ENCODE results near the gene SYMPK.

The SYMPK gene

GRCh38 chr19:45779231-45780145 lies 83.5 kb downstream of the SYMPK start:
- no peak for FAIRE-seq

GRCh38 chr19:45778010-45778661 lies 84.8 kb downstream of the SYMPK start:
- FAIRE-seq = no peak

- no peak for FAIRE-seq
Observed at GRCh38 chr19:45777395-45777961, 85.5 kb downstream of the SYMPK start.

- FAIRE-seq = no peak
Observed at GRCh38 chr19:45774765-45775164, 88.2 kb downstream of the SYMPK start.

- FAIRE-seq = no peak
Observed at GRCh38 chr19:45773384-45773783, 89.6 kb downstream of the SYMPK start.

GRCh38 chr19:45772912-45773311 lies 90.0 kb downstream of the SYMPK start:
- no peak for FAIRE-seq

- FAIRE-seq = no peak
Observed at GRCh38 chr19:45772130-45772840, 90.7 kb downstream of the SYMPK start.

- FAIRE-seq = no peak
Observed at GRCh38 chr19:45771311-45771933, 91.5 kb downstream of the SYMPK start.

- peak; percentile 91 for FAIRE-seq
Observed at GRCh38 chr19:45770192-45771101, 92.5 kb downstream of the SYMPK start.

GRCh38 chr19:45769821-45770191 lies 93.1 kb downstream of the SYMPK start:
- no peak for FAIRE-seq

- peak; percentile 91 for FAIRE-seq
Observed at GRCh38 chr19:45768984-45769782, 93.8 kb downstream of the SYMPK start, which contains the start of gene SIX5. Gene SIX5 (minus strand): TSS chr19:45769252. CDS start chr19:45768844, 408 bp downstream.

- FAIRE-seq = no peak
Observed at GRCh38 chr19:45768655-45768983, 94.3 kb downstream of the SYMPK start.

GRCh38 chr19:45767881-45768654 lies 94.9 kb downstream of the SYMPK start:
- no peak for FAIRE-seq

- no peak for FAIRE-seq
Observed at GRCh38 chr19:45767410-45767880, 95.5 kb downstream of the SYMPK start.

- no peak for FAIRE-seq
Observed at GRCh38 chr19:45766869-45767346, 96.0 kb downstream of the SYMPK start.

- FAIRE-seq = no peak
Observed at GRCh38 chr19:45766296-45766868, 96.6 kb downstream of the SYMPK start.

GRCh38 chr19:45765702-45766295 lies 97.1 kb downstream of the SYMPK start:
- FAIRE-seq = no peak

All from TTC549 (cell line).